Measurements from ENCODE around the gene C4BPB. TPM values are rescaled to one million over a fixed set of nuclear protein-coding genes. Genes with fewer than 3 reads are reported as not detected.
"Not testable (repeated sequence)": the region's sequence is repeated elsewhere in the genome, so short reads cannot be mapped to it uniquely, and the experiment has no call there.

Gene C4BPB
- total RNA-seq, 1 experiment from 2014 or later: not detected

DNA sequence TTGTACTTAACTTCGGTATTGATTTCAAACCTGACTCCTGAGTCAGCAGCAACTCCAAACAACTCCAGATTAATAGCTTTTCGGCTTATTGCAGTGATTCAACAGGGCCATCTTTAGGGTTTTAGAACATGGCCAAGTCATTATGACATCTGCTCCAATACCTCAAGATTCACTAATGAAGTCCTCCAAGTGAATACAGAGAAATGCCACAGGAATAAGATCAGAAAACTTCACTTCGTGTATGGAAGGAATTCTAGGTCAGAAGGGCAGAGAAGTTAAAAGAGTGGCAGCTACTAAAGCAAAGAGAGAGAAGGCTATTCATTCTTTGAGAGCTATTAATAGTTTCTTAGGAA lies 48.5 kb upstream of the C4BPB start:
- no peak for DNase-seq
- POLR2A ChIA-PET (ENCODE audit: unreplicated experiment): interaction anchor here (1.0 kb wide), 1 partner anchor 8 kb away, joined by 3 read pairs; no protein-coding TSS in a partner anchor
- Histone ChIP-seq H3K9me3 (ENCODE audit: low read length) (no peaks in the 10 kb centered on the region), H4K20me1 (ENCODE audit: low read length) (peaks cover 17% of the 10 kb centered on the region), H3K27ac (ENCODE audit: low read length) (no peak overlapping the region), H3K27me3 (ENCODE audit: low read length) (no peaks in the 10 kb centered on the region), H3K4me1 (ENCODE audit: insufficient read depth, low read length) (peaks cover 23% of the 10 kb centered on the region), H3K79me2 (ENCODE audit: low read length) (peaks cover 27% of the 10 kb centered on the region), H2AFZ (ENCODE audit: low read length) (no peak overlapping the region), H3K36me3 (ENCODE audit: low read depth, low read length) (peaks cover 26% of the 10 kb centered on the region), H3K4me2 (ENCODE audit: low read length) (no peak overlapping the region), H3F3A (ENCODE audit: low read length, unreplicated experiment) (peaks cover 21% of the 10 kb centered on the region), H3K4me3 (ENCODE audit: low read length) (no peak overlapping the region), H3K9ac (ENCODE audit: low read length) (no peak overlapping the region), H3K9me2 (replicated peaks; ENCODE audit: low read length) (no peaks in the 10 kb centered on the region)
- intact Hi-C loops (cut with micrococcal nuclease): no loop called here
- CTCF ChIA-PET: interaction anchor here (1.0 kb wide), 1 partner anchor 9 kb away, joined by 3 read pairs; no protein-coding TSS in a partner anchor
- BruUV-seq (replicated peaks): no TSS peak
- TF ChIP-seq, protein P1, sequence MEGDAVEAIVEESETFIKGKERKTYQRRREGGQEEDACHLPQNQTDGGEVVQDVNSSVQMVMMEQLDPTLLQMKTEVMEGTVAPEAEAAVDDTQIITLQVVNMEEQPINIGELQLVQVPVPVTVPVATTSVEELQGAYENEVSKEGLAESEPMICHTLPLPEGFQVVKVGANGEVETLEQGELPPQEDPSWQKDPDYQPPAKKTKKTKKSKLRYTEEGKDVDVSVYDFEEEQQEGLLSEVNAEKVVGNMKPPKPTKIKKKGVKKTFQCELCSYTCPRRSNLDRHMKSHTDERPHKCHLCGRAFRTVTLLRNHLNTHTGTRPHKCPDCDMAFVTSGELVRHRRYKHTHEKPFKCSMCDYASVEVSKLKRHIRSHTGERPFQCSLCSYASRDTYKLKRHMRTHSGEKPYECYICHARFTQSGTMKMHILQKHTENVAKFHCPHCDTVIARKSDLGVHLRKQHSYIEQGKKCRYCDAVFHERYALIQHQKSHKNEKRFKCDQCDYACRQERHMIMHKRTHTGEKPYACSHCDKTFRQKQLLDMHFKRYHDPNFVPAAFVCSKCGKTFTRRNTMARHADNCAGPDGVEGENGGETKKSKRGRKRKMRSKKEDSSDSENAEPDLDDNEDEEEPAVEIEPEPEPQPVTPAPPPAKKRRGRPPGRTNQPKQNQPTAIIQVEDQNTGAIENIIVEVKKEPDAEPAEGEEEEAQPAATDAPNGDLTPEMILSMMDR (conservative IDR thresholded peaks at IDR 0.05; ENCODE audit: low read depth, low read length): no peak
- TF ChIP-seq EZH2 (IDR thresholded peaks at IDR 0.05; ENCODE audit: low read length, unreplicated experiment): no peak
- TF ChIP-seq EZH2phosphoT487 (IDR thresholded peaks at IDR 0.05; ENCODE audit: borderline replicate concordance, low read length): no peak
- ATAC-seq: no peak

DNA sequence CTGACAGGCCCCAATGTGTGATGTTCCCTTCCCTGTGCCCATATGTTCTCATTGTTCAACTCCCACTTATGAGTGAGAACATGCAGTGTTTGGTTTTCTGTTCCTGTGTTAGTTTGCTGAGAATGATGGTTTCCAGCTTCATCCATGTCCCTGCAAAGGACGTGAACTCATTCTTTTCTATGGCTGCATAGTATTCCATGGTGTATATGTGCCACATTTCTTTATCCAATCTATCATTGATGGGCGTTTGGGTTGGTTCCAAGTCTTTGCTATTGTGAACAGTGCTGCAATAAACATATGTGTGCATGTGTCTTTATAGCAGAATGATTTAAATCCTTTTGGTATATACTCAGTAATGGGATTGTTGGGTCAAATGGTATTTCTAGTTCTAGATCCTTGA lies 47.3 kb upstream of the C4BPB start:
- H3K4me1 ChIP-seq (ENCODE audit: insufficient read depth, low read length): peaks cover 24% of the 10 kb centered on the region
- intact Hi-C loops (cut with micrococcal nuclease); H3K9me3 ChIP-seq (ENCODE audit: low read length); H3K4me3 ChIP-seq (ENCODE audit: low read length); ATAC-seq; H2AFZ ChIP-seq (ENCODE audit: low read length); H3K27ac ChIP-seq (ENCODE audit: low read length); H3K4me2 ChIP-seq (ENCODE audit: low read length); CTCF ChIA-PET; H3K27me3 ChIP-seq (ENCODE audit: low read length); H3K9ac ChIP-seq (ENCODE audit: low read length); BruUV-seq (replicated peaks); H3K9me2 ChIP-seq (replicated peaks; ENCODE audit: low read length); DNase-seq: not testable (repeated sequence)
- H4K20me1 ChIP-seq (ENCODE audit: low read length): peaks cover 30% of the 10 kb centered on the region
- POLR2A ChIA-PET (ENCODE audit: unreplicated experiment): interaction anchor here (0.7 to 1.1 kb wide), 2 partner anchors 10 to 21 kb away, joined by 5 read pairs; no protein-coding TSS in a partner anchor
- peaks cover 21% of the 10 kb centered on the region for H3F3A ChIP-seq (ENCODE audit: low read length, unreplicated experiment)
- peaks cover 38% of the 10 kb centered on the region for H3K36me3 ChIP-seq (ENCODE audit: low read depth, low read length)
- peaks cover 39% of the 10 kb centered on the region for H3K79me2 ChIP-seq (ENCODE audit: low read length)

DNA sequence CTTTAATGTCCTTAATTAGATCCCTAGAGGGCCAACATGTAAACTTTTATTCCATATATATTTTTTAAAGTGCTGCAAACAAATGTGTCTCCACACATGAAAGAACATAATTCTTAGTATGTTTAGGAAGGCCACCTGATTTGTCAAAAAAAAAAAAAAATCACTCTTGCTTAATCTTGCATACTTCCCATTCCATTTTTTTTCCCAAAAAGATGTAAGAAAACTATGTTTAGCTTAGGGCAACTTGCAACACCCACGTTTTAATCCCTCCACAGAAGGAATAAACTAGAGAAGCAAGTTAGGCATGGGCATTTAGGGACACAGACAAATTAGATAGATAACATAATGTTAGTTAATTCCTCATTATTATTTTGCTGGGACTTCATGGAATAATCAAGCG lies 43.2 kb upstream of the C4BPB start:
- Histone ChIP-seq H3K27me3 (ENCODE audit: low read length) (no peaks in the 10 kb centered on the region), H3K27ac (ENCODE audit: low read length) (no peak overlapping the region), H2AFZ (ENCODE audit: low read length) (no peak overlapping the region), H3F3A (ENCODE audit: low read length, unreplicated experiment) (peaks cover 20% of the 10 kb centered on the region), H3K9ac (ENCODE audit: low read length) (no peak overlapping the region), H3K79me2 (ENCODE audit: low read length) (peaks cover 80% of the 10 kb centered on the region), H3K4me3 (ENCODE audit: low read length) (peak overlapping the region; percentile 78), H3K36me3 (ENCODE audit: low read depth, low read length) (peaks cover 71% of the 10 kb centered on the region), H3K4me2 (ENCODE audit: low read length) (peak overlapping the region; percentile 89), H3K9me2 (replicated peaks; ENCODE audit: low read length) (no peaks in the 10 kb centered on the region), H4K20me1 (ENCODE audit: low read length) (peaks cover 64% of the 10 kb centered on the region), H3K4me1 (ENCODE audit: insufficient read depth, low read length) (peaks cover 50% of the 10 kb centered on the region), H3K9me3 (ENCODE audit: low read length) (no peaks in the 10 kb centered on the region)
- ATAC-seq: no peak
- DNase-seq: no peak
- intact Hi-C loops (cut with micrococcal nuclease): no loop called here
- BruUV-seq (replicated peaks): no TSS peak
- CTCF ChIA-PET: no interaction called here
- POLR2A ChIA-PET (ENCODE audit: unreplicated experiment): interaction anchor here (1.2 kb wide), 1 partner anchor 20 kb away, joined by 3 read pairs; no protein-coding TSS in a partner anchor
- TF ChIP-seq, protein P1 (conservative IDR thresholded peaks at IDR 0.05; ENCODE audit: low read depth, low read length): no peak
- TF ChIP-seq EZH2phosphoT487 (IDR thresholded peaks at IDR 0.05; ENCODE audit: borderline replicate concordance, low read length) (no peak), EZH2 (IDR thresholded peaks at IDR 0.05; ENCODE audit: low read length, unreplicated experiment) (no peak)
